DND-41 (cell line): ENCODE results near the gene AHRR.

Source experiments
- EZH2 ChIP-seq: IDR thresholded peaks from 3 replicates; pipeline ENCODE4 v1.6.1; 2012; ENCODE audit warnings: borderline replicate concordance, low read depth, mild to moderate bottlenecking, moderate library complexity, low read length, inconsistent platforms; ENCODE audit not compliant: severe bottlenecking
- TF ChIP-seq, protein P1 (sequence below): IDR thresholded peaks from 2 replicates; pipeline ENCODE4 v1.5.1; 2012; ENCODE audit warnings: borderline replicate concordance, low read length, moderate library complexity, mild to moderate bottlenecking; ENCODE audit not compliant: poor library complexity, severe bottlenecking; ENCODE audit errors: extremely low read depth

DNA sequence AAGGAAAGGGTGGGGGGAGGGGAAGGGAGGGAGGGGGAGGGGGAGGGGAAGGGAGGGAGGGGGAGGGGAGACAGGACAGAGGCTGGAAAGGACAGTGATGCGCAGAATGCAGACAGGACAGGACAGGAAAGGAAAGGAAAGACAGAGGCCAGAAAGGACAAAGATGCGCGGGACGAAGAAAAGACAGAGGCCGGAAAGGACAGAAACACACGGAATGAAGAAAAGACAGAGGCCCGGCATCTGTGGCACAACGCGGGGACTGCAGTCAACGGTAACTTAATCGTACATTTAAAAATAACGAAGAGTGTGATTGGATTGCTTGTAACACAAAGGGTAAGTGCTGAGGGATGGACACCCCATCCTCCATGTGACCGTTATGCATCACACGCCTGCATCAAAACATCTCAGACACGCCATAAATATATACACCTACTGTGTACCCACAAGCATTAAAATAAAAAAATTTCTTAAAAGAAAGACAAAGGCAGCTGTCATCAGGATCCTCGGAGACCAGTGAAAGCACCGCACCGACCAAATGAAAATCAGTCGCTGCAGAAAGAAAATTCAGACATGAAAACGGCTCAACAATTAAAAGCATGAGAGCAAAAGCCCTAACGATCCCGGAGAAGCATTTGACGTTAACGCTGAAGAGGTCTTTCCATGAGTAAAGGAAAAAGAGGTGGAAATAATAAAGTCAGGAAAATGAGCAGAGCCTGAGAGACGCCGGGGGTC lies 68.5 kb downstream of the AHRR start:
- TF ChIP-seq, protein P1, sequence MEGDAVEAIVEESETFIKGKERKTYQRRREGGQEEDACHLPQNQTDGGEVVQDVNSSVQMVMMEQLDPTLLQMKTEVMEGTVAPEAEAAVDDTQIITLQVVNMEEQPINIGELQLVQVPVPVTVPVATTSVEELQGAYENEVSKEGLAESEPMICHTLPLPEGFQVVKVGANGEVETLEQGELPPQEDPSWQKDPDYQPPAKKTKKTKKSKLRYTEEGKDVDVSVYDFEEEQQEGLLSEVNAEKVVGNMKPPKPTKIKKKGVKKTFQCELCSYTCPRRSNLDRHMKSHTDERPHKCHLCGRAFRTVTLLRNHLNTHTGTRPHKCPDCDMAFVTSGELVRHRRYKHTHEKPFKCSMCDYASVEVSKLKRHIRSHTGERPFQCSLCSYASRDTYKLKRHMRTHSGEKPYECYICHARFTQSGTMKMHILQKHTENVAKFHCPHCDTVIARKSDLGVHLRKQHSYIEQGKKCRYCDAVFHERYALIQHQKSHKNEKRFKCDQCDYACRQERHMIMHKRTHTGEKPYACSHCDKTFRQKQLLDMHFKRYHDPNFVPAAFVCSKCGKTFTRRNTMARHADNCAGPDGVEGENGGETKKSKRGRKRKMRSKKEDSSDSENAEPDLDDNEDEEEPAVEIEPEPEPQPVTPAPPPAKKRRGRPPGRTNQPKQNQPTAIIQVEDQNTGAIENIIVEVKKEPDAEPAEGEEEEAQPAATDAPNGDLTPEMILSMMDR = no peak
- TF ChIP-seq EZH2 = no peak
